HG02870 (cell line): ENCODE measurements around the gene DHDH.

Experiments used
- ATAC-seq: cut with Tn5 transposase; IDR thresholded peaks from one replicate; pipeline ENCODE4 v1.9.1; 2021; ENCODE audit warnings: mild to moderate bottlenecking, moderate library complexity; ENCODE audit not compliant: unreplicated experiment

Gene DHDH

GRCh38 chr19:48946463-48947257, 13.2 kb downstream of the DHDH start:
- ATAC-seq: no peak

GRCh38 chr19:48947258-48947542, 13.7 kb downstream of the DHDH start:
- ATAC-seq: no peak

- no peak for ATAC-seq
Observed at GRCh38 chr19:48950159-48950558, 16.7 kb downstream of the DHDH start.

DNA sequence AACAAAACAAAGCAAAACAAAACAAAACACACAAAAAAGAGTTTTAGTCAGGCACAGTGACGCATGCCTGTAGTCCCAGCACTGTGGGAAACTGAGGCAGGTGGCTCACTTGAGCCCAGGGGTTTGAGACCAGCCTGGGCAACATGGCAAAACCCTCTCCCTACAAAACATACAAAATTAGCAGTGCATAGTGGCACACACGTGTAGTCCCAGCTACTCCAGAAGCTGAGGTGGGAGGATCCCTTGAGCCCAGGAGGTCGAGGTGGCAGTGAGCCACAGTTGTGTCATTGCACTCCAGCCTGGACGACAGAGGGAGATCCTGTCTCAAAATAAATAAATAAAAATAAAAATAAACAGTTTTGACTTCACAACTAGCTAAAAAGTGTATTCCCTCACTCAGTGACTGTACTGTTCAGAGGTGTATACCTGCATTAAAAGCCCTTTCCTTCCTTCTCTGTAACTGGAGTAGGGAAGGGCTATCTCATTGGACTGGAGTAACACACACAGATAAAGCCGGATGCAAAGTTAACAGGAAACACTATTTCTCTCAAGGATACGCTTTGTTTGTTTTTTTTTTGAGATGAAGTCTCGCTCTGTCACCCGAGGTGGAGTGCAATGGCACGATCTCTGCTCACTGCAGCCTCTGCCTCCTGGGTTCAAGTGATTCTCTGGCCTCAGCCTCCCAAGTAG, 17.5 kb downstream of the DHDH start:
- no peak for ATAC-seq

DNA sequence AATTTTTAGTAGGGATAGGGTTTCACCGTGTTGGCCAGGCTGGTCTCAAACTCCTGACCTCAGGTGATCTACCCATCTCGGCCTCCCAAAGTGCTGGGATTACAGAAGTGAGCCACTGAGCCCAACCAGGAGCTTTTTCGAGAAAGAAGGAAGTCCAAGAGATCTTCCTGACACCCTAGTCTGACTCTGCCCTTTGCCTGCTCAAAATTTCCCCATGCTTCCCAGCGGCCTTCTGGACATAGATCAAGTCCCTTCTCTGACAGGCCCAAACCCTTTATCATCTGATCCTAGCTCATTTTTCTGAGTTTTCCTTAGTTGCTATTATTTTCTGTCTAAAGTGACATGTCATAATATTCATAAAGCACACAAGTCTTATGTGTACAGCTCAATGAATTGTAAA, 19.6 kb downstream of the DHDH start:
- no peak for ATAC-seq

GRCh38 chr19:48953990-48954594, 20.6 kb downstream of the DHDH start:
- ATAC-seq: no peak

GRCh38 chr19:48954595-48955307, 21.3 kb downstream of the DHDH start, which contains the start of gene BAX:
Gene BAX, plus strand, starts transcription at chr19:48954875. Its CDS starts 54 bp downstream, at chr19:48954929.
- peak; percentile 70 for ATAC-seq

DNA sequence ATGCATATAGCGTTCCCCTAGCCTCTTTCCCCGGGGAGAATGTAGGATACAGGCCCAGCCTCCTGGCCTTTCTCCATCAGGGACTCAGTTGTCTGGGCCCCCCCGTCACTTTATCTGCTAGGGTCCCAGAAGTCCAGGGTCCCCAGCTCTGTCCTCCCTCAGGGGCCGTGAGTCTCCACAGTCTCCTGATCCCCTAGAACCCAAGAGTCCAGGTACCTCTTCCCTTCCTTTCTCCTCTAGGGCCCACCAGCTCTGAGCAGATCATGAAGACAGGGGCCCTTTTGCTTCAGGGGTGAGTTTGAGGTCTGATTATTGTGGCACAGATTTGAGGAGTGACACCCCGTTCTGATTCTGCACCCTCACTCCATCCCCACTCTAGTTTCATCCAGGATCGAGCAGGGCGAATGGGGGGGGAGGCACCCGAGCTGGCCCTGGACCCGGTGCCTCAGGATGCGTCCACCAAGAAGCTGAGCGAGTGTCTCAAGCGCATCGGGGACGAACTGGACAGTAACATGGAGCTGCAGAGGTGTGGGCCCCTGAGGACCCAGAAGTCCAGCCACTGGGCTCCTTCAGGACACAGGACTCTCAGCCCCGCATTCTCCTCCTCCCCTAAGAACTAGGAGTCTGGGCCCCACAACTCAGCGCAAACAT, 21.9 kb downstream of the DHDH start:
- ATAC-seq: no peak

DNA sequence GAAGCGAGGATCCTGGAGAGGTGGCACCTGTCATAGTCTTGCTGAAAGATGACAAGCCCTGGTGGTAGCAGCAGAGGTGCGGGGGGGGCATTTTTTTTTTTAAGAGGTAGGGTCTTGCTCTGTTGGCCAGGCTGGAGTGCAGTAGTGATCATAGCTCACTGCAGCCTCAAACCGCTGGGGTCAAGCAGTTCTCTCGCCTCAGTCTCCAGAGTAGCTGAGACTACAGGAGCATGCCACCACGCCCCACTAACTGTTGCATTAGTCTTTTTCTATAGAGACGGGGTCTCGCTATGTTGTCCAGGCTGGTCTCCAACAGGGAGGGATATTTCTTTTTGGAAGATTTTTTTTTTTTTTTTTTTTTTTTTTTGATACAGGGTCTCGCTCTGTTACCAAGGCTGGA, 24.5 kb downstream of the DHDH start:
- ATAC-seq: no peak

- no peak for ATAC-seq
Observed at GRCh38 chr19:48959341-48960239, 26.1 kb downstream of the DHDH start.

- no peak for ATAC-seq
Observed at GRCh38 chr19:48961051-48961649, 27.7 kb downstream of the DHDH start.

- ATAC-seq: no peak
Observed at GRCh38 chr19:48961673-48962028, 28.2 kb downstream of the DHDH start.

DNA sequence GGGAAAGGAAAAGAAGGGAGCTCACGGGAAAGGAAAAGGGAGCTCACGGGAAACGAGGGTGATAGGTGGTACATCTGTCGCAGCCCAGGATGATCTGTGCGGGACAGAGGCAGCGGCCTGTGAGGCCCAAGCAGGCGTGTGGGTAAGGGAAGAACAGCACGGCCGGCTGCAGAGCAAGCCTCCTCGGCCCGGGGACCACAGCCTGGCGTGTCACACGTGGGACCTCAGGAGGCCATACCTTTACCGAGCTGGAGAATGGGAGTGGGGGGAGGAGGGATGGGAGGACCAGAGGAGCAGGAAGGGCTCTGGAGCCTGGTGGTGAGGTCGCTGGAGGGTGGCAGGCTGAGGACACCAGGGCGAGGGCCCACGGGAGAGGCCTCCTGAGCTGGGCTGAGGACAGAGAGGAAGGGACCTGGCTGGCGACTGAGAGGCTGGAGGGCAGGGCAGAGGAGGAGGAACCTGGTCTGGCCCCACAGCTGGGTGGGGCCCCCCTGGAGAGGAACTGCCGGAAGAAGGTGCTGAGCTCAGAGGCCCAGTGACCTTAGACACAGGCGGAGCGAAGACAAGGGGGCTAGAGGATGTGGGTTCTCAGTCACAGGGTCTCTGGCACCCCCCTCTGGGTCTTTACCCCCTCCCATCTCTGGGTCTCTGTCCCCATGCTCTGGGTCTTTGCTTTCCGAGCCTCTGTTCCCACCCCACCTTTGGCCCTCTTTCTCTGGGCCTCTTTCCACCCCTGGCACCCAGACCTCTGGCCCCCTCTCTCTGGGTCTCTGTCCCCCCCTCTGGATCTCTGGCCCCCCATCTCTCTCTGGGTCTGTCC, 28.7 kb downstream of the DHDH start:
- ATAC-seq: peak; percentile 30

- no peak for ATAC-seq
Observed at GRCh38 chr19:48962849-48963165, 29.3 kb downstream of the DHDH start.

DNA sequence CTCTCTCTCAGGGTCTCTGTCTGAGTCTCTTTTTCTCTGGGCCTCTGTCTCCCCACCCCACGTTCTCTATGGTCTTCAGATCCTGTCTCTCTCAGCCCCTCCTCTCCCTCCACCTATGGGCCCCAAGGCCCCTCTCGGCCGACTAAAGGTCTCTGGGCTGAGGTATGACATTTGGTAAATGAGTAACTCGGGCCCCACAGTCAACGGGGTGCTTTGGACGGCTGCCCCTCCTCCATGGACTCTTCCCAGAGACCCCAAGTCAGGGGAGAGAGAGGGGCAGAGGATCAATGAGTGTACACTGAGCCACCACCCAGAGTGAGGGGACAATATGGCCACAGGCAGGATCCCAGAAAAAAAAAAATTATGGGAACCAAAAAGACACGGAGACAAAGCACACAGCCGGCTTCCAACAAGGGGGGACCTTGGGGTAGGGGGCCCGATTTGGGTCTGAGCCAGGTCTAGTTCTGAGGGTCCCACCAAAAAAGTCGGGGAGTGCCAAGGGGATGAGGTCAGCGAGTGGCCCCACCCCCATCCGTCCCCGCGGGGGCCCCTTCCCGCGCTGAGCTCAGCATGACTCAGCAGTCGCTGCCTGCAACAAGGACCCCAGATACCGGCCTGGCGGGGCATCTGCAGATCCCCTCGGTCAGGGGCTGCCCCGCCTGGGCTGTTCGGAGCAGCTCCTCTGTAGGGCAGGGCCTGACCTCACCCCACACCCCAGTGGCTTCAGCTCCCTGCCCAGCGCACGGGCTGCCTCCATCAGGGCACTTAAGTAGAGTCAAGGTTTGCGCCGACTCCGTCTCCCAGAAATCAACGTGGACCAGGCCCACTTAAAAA, 30.1 kb downstream of the DHDH start:
- no peak for ATAC-seq

DNA sequence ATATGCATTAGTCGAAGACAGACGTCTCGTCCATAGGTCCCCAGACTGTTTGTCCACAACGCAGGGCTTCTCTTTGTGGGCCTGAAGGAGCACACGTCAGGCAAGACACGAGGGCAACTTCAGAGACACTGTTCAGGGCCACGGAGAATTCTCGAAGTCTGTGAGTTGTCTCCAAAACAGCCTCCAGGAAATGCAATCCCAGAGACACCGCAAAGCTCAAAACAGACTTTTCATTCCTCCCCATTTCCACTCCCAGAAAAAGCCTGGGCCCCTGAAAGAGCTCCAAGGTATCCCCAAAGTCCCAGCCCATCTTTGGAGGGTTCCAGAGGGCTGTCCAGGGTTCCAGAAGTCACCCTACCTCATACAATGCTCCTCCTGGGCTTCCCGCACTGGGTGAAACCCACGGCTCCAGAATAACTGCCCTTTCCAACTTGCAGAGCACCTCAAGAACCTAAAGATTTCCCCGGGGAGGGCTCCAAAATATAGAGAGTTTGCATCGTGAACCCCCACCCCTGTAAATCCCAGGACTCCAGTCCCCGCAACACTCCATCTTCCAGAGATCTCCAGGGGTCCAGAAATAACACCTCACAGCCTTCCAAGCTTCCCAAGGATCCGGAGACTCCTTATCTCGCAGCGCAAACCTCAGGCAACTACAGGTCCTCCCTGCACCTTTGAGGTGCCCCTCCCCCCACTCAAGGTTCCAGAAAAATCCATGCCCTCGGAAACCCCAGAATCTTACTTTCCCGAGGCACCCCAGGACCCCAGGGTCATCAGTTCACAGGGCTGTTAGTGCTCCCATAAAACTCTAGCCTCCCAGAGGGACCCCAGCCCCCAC, 30.9 kb downstream of the DHDH start:
- no peak for ATAC-seq
